Neural progenitor cell (in vitro differentiated cells): Measurements from ENCODE around the gene GSG1L. TPM values are rescaled to one million over a fixed set of nuclear protein-coding genes. Genes with fewer than 3 reads are reported as not detected.

Experiments used
- DNase-seq: peaks from one replicate; pipeline ENCODE4 v3.0.0-alpha.2; 2016; ENCODE audit warnings: low spot score
- H2AFZ ChIP-seq: fragments of 200-600 bp; sonication (generic); replicated peaks from 2 replicates; pipeline ENCODE4 v1.6.1; 2016; ENCODE audit warnings: antibody characterized with exemption
- H3F3A ChIP-seq: fragments of 200-600 bp; sonication (generic); 2 replicates; pipeline ENCODE4 v1.6.1; 2016; ENCODE audit warnings: antibody characterized with exemption, low read depth
- H3K27ac ChIP-seq: fragments of 200-600 bp; sonication (generic); 2 replicates; pipeline ENCODE4 v1.5.1; 2016; ENCODE audit warnings: mild to moderate bottlenecking
- H3K27me3 ChIP-seq: fragments of 200-600 bp; sonication (generic); 2 replicates; pipeline ENCODE4 v1.6.1; 2016; ENCODE audit warnings: mild to moderate bottlenecking, moderate library complexity
- H3K36me3 ChIP-seq: fragments of 200-600 bp; sonication (generic); 2 replicates; pipeline ENCODE4 v1.5.1; 2016
- H3K4me1 ChIP-seq: fragments of 200-600 bp; sonication (generic); 2 replicates; pipeline ENCODE4 v1.6.1; 2016; ENCODE audit warnings: mixed run types
- H3K4me2 ChIP-seq: fragments of 200-600 bp; sonication (generic); 2 replicates; pipeline ENCODE4 v1.6.1; 2016
- H3K4me3 ChIP-seq: fragments of 200-600 bp; sonication (generic); 2 replicates; pipeline ENCODE4 v1.5.1; 2016
- H3K79me2 ChIP-seq: fragments of 200-600 bp; sonication (generic); 2 replicates; pipeline ENCODE4 v1.6.1; 2016; ENCODE audit warnings: low read depth
- H3K9ac ChIP-seq: fragments of 200-600 bp; sonication (generic); 2 replicates; pipeline ENCODE4 v1.6.1; 2016
- H3K9me3 ChIP-seq: fragments of 200-600 bp; sonication (generic); 2 replicates; pipeline ENCODE4 v1.5.1; 2016; ENCODE audit warnings: low read depth
- H4K20me1 ChIP-seq: fragments of 200-600 bp; sonication (generic); 2 replicates; pipeline ENCODE4 v1.6.1; 2016; ENCODE audit warnings: low read depth
- H3K27ac Mint-ChIP-seq: 3 replicates; pipeline ENCODE4 v1.8.0; 2021; ENCODE audit warnings: mixed read lengths
- H3K27me3 Mint-ChIP-seq: 2 replicates; pipeline ENCODE4 v1.8.0; 2022; ENCODE audit warnings: low read depth, mild to moderate bottlenecking, inconsistent platforms, moderate library complexity, mixed read lengths; ENCODE audit not compliant: insufficient read depth
- H3K36me3 Mint-ChIP-seq: 3 replicates; pipeline ENCODE4 v1.8.0; 2021; ENCODE audit warnings: mixed read lengths
- H3K4me1 Mint-ChIP-seq: 3 replicates; pipeline ENCODE4 v1.8.0; 2021; ENCODE audit warnings: mixed read lengths
- H3K4me3 Mint-ChIP-seq: 3 replicates; pipeline ENCODE4 v1.8.0; 2021; ENCODE audit warnings: mild to moderate bottlenecking, moderate library complexity, mixed read lengths
- H3K9me3 Mint-ChIP-seq: 3 replicates; pipeline ENCODE4 v1.8.0; 2020; ENCODE audit warnings: mixed read lengths
- CTCF ChIP-seq: fragments of 200-600 bp; sonication (generic); IDR thresholded peaks from 2 replicates; pipeline ENCODE4 v1.5.1; 2017; ENCODE audit warnings: antibody characterized with exemption, mild to moderate bottlenecking
- EZH2 ChIP-seq: fragments of 200-600 bp; sonication (generic); IDR thresholded peaks from 2 replicates; pipeline ENCODE4 v1.6.1; 2017; ENCODE audit warnings: antibody characterized with exemption, mild to moderate bottlenecking, moderate library complexity
- EZH2phosphoT487 ChIP-seq: fragments of 200-600 bp; sonication (generic); IDR thresholded peaks from 2 replicates; pipeline ENCODE4 v1.6.1; 2017; ENCODE audit warnings: antibody characterized with exemption
- total RNA-seq: library from RNA; depleted of rRNA; stranded (reverse); fragments of >200 nt; gene quantifications from 2 replicates; pipeline ENCODE4 v1.2.3, GENCODE V29; 2015; ENCODE audit warnings: low replicate concordance

The GSG1L gene
- total RNA-seq, 1 donor from 2014 or later = not detected

GRCh38 chr16:27769561-27770255 lies 293.8 kb downstream of the GSG1L start:
- no peaks in the 10 kb centered on the region for H3K4me1 ChIP-seq
- DNase-seq = no peak
- no peaks in the 10 kb centered on the region for H3K27me3 Mint-ChIP-seq
- H3K9ac ChIP-seq = no peak overlapping the region
- H3K36me3 ChIP-seq = no peaks in the 10 kb centered on the region
- H3K36me3 Mint-ChIP-seq = peaks cover 16% of the 10 kb centered on the region
- H3K4me3 Mint-ChIP-seq = peak overlapping the region; percentile 21
- peaks cover 2% of the 10 kb centered on the region for H3K9me3 ChIP-seq
- H3K9me3 Mint-ChIP-seq = peaks cover 3% of the 10 kb centered on the region
- H3K79me2 ChIP-seq = no peaks in the 10 kb centered on the region
- H3K4me2 ChIP-seq = no peak overlapping the region
- H3K27me3 ChIP-seq = no peaks in the 10 kb centered on the region
- H3F3A ChIP-seq = no peaks in the 10 kb centered on the region
- H3K4me3 ChIP-seq = no peak overlapping the region
- peak overlapping the region; percentile 72 for H3K27ac Mint-ChIP-seq
- no peak overlapping the region for H2AFZ ChIP-seq
- no peak overlapping the region for H3K27ac ChIP-seq
- H3K4me1 Mint-ChIP-seq = peaks cover 18% of the 10 kb centered on the region
- TF ChIP-seq CTCF = no peak
- TF ChIP-seq EZH2phosphoT487 = no peak
- no peak for TF ChIP-seq EZH2
- no peaks in the 10 kb centered on the region for H4K20me1 ChIP-seq

- Histone ChIP-seq H3K4me3 (no peak overlapping the region), H3K27ac (no peak overlapping the region), H3K79me2 (no peaks in the 10 kb centered on the region), H3K36me3 (no peaks in the 10 kb centered on the region), H2AFZ (no peak overlapping the region), H3K9ac (no peak overlapping the region), H3K27me3 (no peaks in the 10 kb centered on the region), H3K4me1 (no peaks in the 10 kb centered on the region), H3K9me3 (peaks cover 7% of the 10 kb centered on the region), H4K20me1 (no peaks in the 10 kb centered on the region), H3K4me2 (no peak overlapping the region), H3F3A (no peaks in the 10 kb centered on the region)
- TF ChIP-seq EZH2phosphoT487 (no peak), CTCF (no peak), EZH2 (no peak)
- H3K27ac Mint-ChIP-seq = no peak overlapping the region
- no peaks in the 10 kb centered on the region for H3K27me3 Mint-ChIP-seq
- H3K9me3 Mint-ChIP-seq = peaks cover 3% of the 10 kb centered on the region
- H3K4me3 Mint-ChIP-seq = no peak overlapping the region
- peaks cover 18% of the 10 kb centered on the region for H3K4me1 Mint-ChIP-seq
- H3K36me3 Mint-ChIP-seq = peaks cover 23% of the 10 kb centered on the region
- no peak for DNase-seq
These were observed 294.8 kb downstream of the GSG1L start for GRCh38 chr16:27768651-27769272.

GRCh38 chr16:27767971-27768591 lies 295.4 kb downstream of the GSG1L start:
- no peak for DNase-seq
- no peak overlapping the region for H2AFZ ChIP-seq
- Mint-ChIP-seq H3K27me3 (no peaks in the 10 kb centered on the region), H3K4me1 (peaks cover 18% of the 10 kb centered on the region), H3K27ac (no peak overlapping the region), H3K9me3 (peaks cover 3% of the 10 kb centered on the region), H3K4me3 (no peak overlapping the region), H3K36me3 (peaks cover 25% of the 10 kb centered on the region)
- no peaks in the 10 kb centered on the region for H4K20me1 ChIP-seq
- H3K27me3 ChIP-seq = no peaks in the 10 kb centered on the region
- H3K9ac ChIP-seq = no peak overlapping the region
- no peaks in the 10 kb centered on the region for H3K36me3 ChIP-seq
- peaks cover 7% of the 10 kb centered on the region for H3K9me3 ChIP-seq
- no peak overlapping the region for H3K4me2 ChIP-seq
- TF ChIP-seq CTCF (no peak), EZH2 (no peak), EZH2phosphoT487 (no peak)
- H3K4me3 ChIP-seq = no peak overlapping the region
- H3K79me2 ChIP-seq = no peaks in the 10 kb centered on the region
- no peak overlapping the region for H3K27ac ChIP-seq
- H3F3A ChIP-seq = no peaks in the 10 kb centered on the region
- no peaks in the 10 kb centered on the region for H3K4me1 ChIP-seq
